ENCODE measurements around the gene JUND. TPM values are rescaled to one million over a fixed set of nuclear protein-coding genes. Genes with fewer than 3 reads are reported as not detected.

JUND gene
- total RNA-seq, 1 donor from 2014 or later: 161 TPM

- Histone ChIP-seq H3K27ac (ENCODE audit: low read depth, low read length) (peak overlapping the region; percentile 95), H3K4me2 (ENCODE audit: low read length) (peak overlapping the region; percentile 83), H3K36me3 (ENCODE audit: insufficient read depth, low read length) (peaks cover 4% of the 10 kb centered on the region), H3K4me1 (ENCODE audit: insufficient read depth, low read length) (peaks cover 39% of the 10 kb centered on the region), H3K9ac (ENCODE audit: low read length) (peak overlapping the region; percentile 99), H3K79me2 (ENCODE audit: insufficient read depth, low read length) (peaks cover 53% of the 10 kb centered on the region), H3K4me3 (ENCODE audit: insufficient read depth, low read depth, low read length) (peak overlapping the region; percentile 98), H3K9me3 (ENCODE audit: insufficient read depth, low read depth, low read length) (no peaks in the 10 kb centered on the region), H3K27me3 (ENCODE audit: insufficient read depth, low read length) (no peaks in the 10 kb centered on the region), H4K20me1 (ENCODE audit: insufficient read depth, low read length) (peaks cover 53% of the 10 kb centered on the region), H2AFZ (ENCODE audit: low read depth, low read length) (no peak overlapping the region)
- peak; percentile 81 for DNase-seq (ENCODE audit: low read depth)
- no peaks in the 10 kb centered on the region for H3K27me3 Mint-ChIP-seq (ENCODE audit: low read depth, unreplicated experiment)
- FAIRE-seq: no peak
- TF ChIP-seq, protein P1, sequence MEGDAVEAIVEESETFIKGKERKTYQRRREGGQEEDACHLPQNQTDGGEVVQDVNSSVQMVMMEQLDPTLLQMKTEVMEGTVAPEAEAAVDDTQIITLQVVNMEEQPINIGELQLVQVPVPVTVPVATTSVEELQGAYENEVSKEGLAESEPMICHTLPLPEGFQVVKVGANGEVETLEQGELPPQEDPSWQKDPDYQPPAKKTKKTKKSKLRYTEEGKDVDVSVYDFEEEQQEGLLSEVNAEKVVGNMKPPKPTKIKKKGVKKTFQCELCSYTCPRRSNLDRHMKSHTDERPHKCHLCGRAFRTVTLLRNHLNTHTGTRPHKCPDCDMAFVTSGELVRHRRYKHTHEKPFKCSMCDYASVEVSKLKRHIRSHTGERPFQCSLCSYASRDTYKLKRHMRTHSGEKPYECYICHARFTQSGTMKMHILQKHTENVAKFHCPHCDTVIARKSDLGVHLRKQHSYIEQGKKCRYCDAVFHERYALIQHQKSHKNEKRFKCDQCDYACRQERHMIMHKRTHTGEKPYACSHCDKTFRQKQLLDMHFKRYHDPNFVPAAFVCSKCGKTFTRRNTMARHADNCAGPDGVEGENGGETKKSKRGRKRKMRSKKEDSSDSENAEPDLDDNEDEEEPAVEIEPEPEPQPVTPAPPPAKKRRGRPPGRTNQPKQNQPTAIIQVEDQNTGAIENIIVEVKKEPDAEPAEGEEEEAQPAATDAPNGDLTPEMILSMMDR (IDR thresholded peaks at IDR 0.05; ENCODE audit: insufficient read depth, low read depth, low read length): peak; percentile 68
- TF ChIP-seq EZH2 (IDR thresholded peaks at IDR 0.05; ENCODE audit: insufficient read depth, low read length): no peak
- H3K27ac Mint-ChIP-seq (ENCODE audit: unreplicated experiment): peak overlapping the region; percentile 99
- H3K4me3 Mint-ChIP-seq (ENCODE audit: unreplicated experiment): peak overlapping the region; percentile 94
- H3K9me3 Mint-ChIP-seq (ENCODE audit: unreplicated experiment): no peaks in the 10 kb centered on the region
- peaks cover 16% of the 10 kb centered on the region for H3K4me1 Mint-ChIP-seq (ENCODE audit: low read depth, unreplicated experiment)
- peaks cover 9% of the 10 kb centered on the region for H3K36me3 Mint-ChIP-seq (ENCODE audit: low read depth, unreplicated experiment)
Measured at GRCh38 chr19:18279516-18280246, 1.7 kb downstream of the JUND start.

- H4K20me1 ChIP-seq (ENCODE audit: insufficient read depth, low read length): peaks cover 58% of the 10 kb centered on the region
Measured at GRCh38 chr19:18279266-18279515, 2.2 kb downstream of the JUND start.

More at GRCh38 chr19:18279266-18279515, 2.2 kb downstream of the JUND start:
- no peak for TF ChIP-seq EZH2 (IDR thresholded peaks at IDR 0.05; ENCODE audit: insufficient read depth, low read length)
- TF ChIP-seq, protein P1 (IDR thresholded peaks at IDR 0.05; ENCODE audit: insufficient read depth, low read depth, low read length): no peak
- Histone ChIP-seq H3K4me1 (ENCODE audit: insufficient read depth, low read length) (peaks cover 44% of the 10 kb centered on the region), H3K27me3 (ENCODE audit: insufficient read depth, low read length) (no peaks in the 10 kb centered on the region), H3K27ac (ENCODE audit: low read depth, low read length) (peak overlapping the region; percentile 95), H3K9ac (ENCODE audit: low read length) (peak overlapping the region; percentile 99), H3K4me2 (ENCODE audit: low read length) (peak overlapping the region; percentile 83), H2AFZ (ENCODE audit: low read depth, low read length) (no peak overlapping the region), H3K9me3 (ENCODE audit: insufficient read depth, low read depth, low read length) (no peaks in the 10 kb centered on the region), H3K36me3 (ENCODE audit: insufficient read depth, low read length) (peaks cover 4% of the 10 kb centered on the region), H3K4me3 (ENCODE audit: insufficient read depth, low read depth, low read length) (peak overlapping the region; percentile 98), H3K79me2 (ENCODE audit: insufficient read depth, low read length) (peaks cover 58% of the 10 kb centered on the region)
- Mint-ChIP-seq H3K36me3 (ENCODE audit: low read depth, unreplicated experiment) (peaks cover 9% of the 10 kb centered on the region), H3K27ac (ENCODE audit: unreplicated experiment) (peak overlapping the region; percentile 99), H3K4me3 (ENCODE audit: unreplicated experiment) (peak overlapping the region; percentile 94), H3K9me3 (ENCODE audit: unreplicated experiment) (no peaks in the 10 kb centered on the region), H3K27me3 (ENCODE audit: low read depth, unreplicated experiment) (no peaks in the 10 kb centered on the region), H3K4me1 (ENCODE audit: low read depth, unreplicated experiment) (peaks cover 16% of the 10 kb centered on the region)
- DNase-seq (ENCODE audit: low read depth) (no peak), FAIRE-seq (no peak)

Measured in astrocyte (in vitro differentiated cells and primary cell).